K562 (cell line): Measurements from ENCODE around the gene RANBP3. TPM values are rescaled to one million over a fixed set of nuclear protein-coding genes. Genes with fewer than 3 reads are reported as not detected.

Source experiments
- ARNT ChIP-seq, 2 experiments: fragments of 450-650 bp; IDR thresholded peaks; 2 replicates each; pipeline ENCODE4 v1.6.1; 2016; ENCODE audit warnings: mild to moderate bottlenecking in 1 of 2
- ATF1 ChIP-seq, 2 experiments: fragments of 450-650 bp in 1 of 2; IDR thresholded peaks; 2 replicates each; pipeline ENCODE4 v1.6.1; 2016; ENCODE audit warnings: missing compliant biosample characterization in 1 of 2, missing genetic modification characterization in 1 of 2
- CBX3 ChIP-seq, 2 experiments: IDR thresholded peaks; 1 replicate in 1 of 2; 2 replicates in 1 of 2; pipeline ENCODE4 v1.6.1; 2012; ENCODE audit warnings: inconsistent platforms in 2 of 2, low read length in 2 of 2, borderline replicate concordance in 1 of 2, control low read depth in 1 of 2
- CTBP1 ChIP-seq: fragments of 450-650 bp; IDR thresholded peaks from 2 replicates; pipeline ENCODE4 v1.6.1; 2016; ENCODE audit warnings: borderline replicate concordance
- ELF2 ChIP-seq: fragments of 250-450 bp; sonication (Bioruptor Pico); IDR thresholded peaks from 2 replicates; pipeline ENCODE4 v1.5.0; 2021; ENCODE audit warnings: mild to moderate bottlenecking
- EZH2 ChIP-seq: IDR thresholded peaks from 2 replicates; pipeline ENCODE4 v1.6.1; 2012; ENCODE audit warnings: low read depth, mild to moderate bottlenecking, inconsistent platforms, low read length, borderline replicate concordance
- GTF2E2 ChIP-seq: fragments of 200-800 bp; sonication (Bioruptor generic); IDR thresholded peaks from 2 replicates; pipeline ENCODE4 v1.6.1; 2016; ENCODE audit warnings: missing genetic modification characterization, missing compliant biosample characterization
- NEUROD1 ChIP-seq: fragments of 150-350 bp; IDR thresholded peaks from 2 replicates; pipeline ENCODE4 v1.6.1; 2014; ENCODE audit warnings: borderline replicate concordance, low read length, low read depth; ENCODE audit not compliant: partially characterized antibody
- POLR3G ChIP-seq: IDR thresholded peaks from 2 replicates; pipeline ENCODE4 v1.6.1; 2011; ENCODE audit not compliant: insufficient read length, insufficient replicate concordance; ENCODE audit errors: extremely low read depth
- PTBP1 ChIP-seq: fragments of 200-400 bp; formaldehyde crosslinking; IDR thresholded peaks from 2 replicates; pipeline ENCODE4 v1.6.1; 2017; ENCODE audit warnings: low read depth, low read length
- RHOXF2B ChIP-seq: fragments of 250-450 bp; sonication (Bioruptor Pico); conservative IDR thresholded peaks from 2 replicates; pipeline ENCODE4 v1.5.1; 2021
- SMARCA5 ChIP-seq: fragments of 450-650 bp; IDR thresholded peaks from 2 replicates; pipeline ENCODE4 v1.6.1; 2016
- TEAD1 ChIP-seq, 2 experiments: fragments of 450-650 bp in 1 of 2; sonication (generic) in 1 of 2; formaldehyde crosslinking; IDR thresholded peaks; 2 replicates each; pipeline versions ENCODE4 v1.4.0 to v1.8.0; 2020 to 2022; ENCODE audit warnings: mild to moderate bottlenecking in 2 of 2, missing genetic modification reagents in 1 of 2
- ZNF224 ChIP-seq: sonication (generic); formaldehyde crosslinking; IDR thresholded peaks from 2 replicates; pipeline ENCODE4 v1.8.0; 2022; ENCODE audit warnings: mild to moderate bottlenecking, missing genetic modification reagents
- ZNF384 ChIP-seq: IDR thresholded peaks from 2 replicates; pipeline ENCODE4 v1.6.1; 2012; ENCODE audit warnings: low read depth, low read length, improper control_type of control experiment
- polyA plus RNA-seq, 8 experiments: library from polyadenylated mRNA; depleted of rRNA in 4 of 8; stranded (reverse) in 5 of 8; unstranded in 3 of 8; fragments of >200 nt; fragmentation: Nextera tagmentation in 2 of 8; fragmentation: Illumina TruSeq in 1 of 8; extraction: Ambion mirVana in 2 of 8; extraction: Trizol in 1 of 8; gene quantifications; 2 replicates each; pipeline versions ENCODE4 v1.2.1 to v1.2.3, GENCODE V29; 2011 to 2014; ENCODE audit warnings: inconsistent platforms in 1 of 8, missing spikeins in 1 of 8
- total RNA-seq, 7 experiments: library from RNA; depleted of rRNA in 6 of 7; stranded (reverse); fragments of >200 nt in 6 of 7; fragmentation: Illumina TruSeq in 2 of 7; extraction: Trizol in 2 of 7; gene quantifications; 2 replicates each; pipeline versions ENCODE4 v1.2.1 to v1.2.3, GENCODE V29; 2011 to 2021; ENCODE audit warnings: low replicate concordance in 1 of 7
- TF ChIP-seq, protein P1 (sequence below), 2 experiments: fragments of 200-800 bp in 1 of 2; sonication (Bioruptor generic) in 1 of 2; sonication (generic) in 1 of 2; formaldehyde crosslinking in 1 of 2; IDR thresholded peaks in 1 of 2; conservative IDR thresholded peaks in 1 of 2; 2 replicates each; pipeline versions ENCODE4 v1.5.0 to v1.6.1; 2016 to 2020; ENCODE audit warnings: missing compliant biosample characterization in 1 of 2, missing genetic modification characterization in 1 of 2, missing genetic modification reagents in 1 of 2
- TF ChIP-seq, protein P2 (sequence below): fragments of 250-450 bp; sonication (Bioruptor Pico); IDR thresholded peaks from 2 replicates; pipeline ENCODE4 v1.5.0; 2021
- TF ChIP-seq, protein P3 (sequence below): fragments of 250-450 bp; sonication (Bioruptor Pico); IDR thresholded peaks from 2 replicates; pipeline ENCODE4 v1.4.0; 2020; ENCODE audit warnings: mild to moderate bottlenecking, moderate library complexity

RANBP3 gene
- total and polyA plus RNA-seq, 9 of the 15 experiments (the other 6 are each of a cell fraction or from before 2014, with no cell fraction given) = 0.90 to 95.1 (median 63.2) TPM

DNA sequence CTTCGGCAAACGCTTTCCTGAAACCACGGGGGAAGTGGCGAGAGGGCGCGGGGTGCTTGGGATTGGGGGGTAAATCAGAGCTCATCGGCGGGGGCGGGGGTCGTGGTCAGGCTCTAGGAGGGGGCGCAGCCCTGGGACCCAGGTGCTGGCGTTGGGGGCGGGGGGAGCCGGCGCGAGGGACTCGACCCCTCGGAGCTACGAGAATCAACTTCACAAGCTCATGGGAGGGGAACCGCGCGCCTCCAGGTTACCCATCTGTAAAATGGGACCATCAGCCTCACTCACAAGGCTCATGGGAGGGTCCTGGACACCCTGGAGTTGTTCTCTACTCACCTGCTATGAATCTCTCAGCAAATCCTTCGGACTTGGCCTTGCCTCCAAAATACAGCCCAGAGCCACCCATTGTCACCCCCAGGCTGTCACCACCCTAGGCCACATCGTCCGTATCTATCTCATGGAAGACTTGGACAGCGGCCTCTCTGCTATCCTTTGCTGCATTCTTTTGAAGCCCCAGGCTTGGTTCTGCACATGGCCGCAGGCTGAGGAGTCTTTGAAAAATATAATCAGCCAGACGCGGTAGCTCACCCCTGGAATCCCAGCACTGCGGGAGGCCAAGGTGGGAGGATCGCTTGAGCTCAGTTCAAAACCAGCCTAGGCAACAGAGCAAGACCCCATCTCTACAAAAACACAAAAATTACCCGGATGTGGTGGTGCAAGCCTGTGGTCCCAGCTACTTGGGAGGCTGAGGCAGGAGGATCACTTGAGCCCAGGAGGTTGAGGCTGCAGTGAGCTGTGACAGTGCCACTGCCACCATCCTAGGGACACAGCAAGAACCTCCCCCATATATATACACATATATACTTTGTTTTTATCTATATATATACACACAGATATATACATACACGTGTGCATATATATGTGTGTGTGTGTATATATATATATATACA is 939 bp upstream of the RANBP3 start (continued):
- TF ChIP-seq, protein P1, sequence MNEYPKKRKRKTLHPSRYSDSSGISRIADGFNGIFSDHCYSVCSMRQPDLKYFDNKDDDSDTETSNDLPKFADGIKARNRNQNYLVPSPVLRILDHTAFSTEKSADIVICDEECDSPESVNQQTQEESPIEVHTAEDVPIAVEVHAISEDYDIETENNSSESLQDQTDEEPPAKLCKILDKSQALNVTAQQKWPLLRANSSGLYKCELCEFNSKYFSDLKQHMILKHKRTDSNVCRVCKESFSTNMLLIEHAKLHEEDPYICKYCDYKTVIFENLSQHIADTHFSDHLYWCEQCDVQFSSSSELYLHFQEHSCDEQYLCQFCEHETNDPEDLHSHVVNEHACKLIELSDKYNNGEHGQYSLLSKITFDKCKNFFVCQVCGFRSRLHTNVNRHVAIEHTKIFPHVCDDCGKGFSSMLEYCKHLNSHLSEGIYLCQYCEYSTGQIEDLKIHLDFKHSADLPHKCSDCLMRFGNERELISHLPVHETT (CRISPR knock-in tag; conservative IDR thresholded peaks at IDR 0.05 in 1 of 2, IDR thresholded peaks at IDR 0.05 in 1 of 2) = no peak; a peak in 1 of 4 replicates
- TF ChIP-seq TEAD1 (CRISPR knock-in tag; IDR thresholded peaks at IDR 0.05) (no peak), NEUROD1 (no peak), ATF1 (CRISPR knock-in tag; IDR thresholded peaks at IDR 0.05) (no peak), ATF1 (tag; IDR thresholded peaks at IDR 0.05) (no peak), ELF2 (no peak), CTBP1 (no peak), POLR3G (no peak), ARNT (IDR thresholded peaks at IDR 0.05) (0 out of 4 replicates have a peak, but pooled peaks of 1 of the 2 experiments have one; percentile 13), SMARCA5 (peak; percentile 87), PTBP1 (peak; percentile 84; the same call in 1 of the 2 replicates), GTF2E2 (tag) (no peak), ZNF224 (CRISPR knock-in tag) (no peak), RHOXF2B (CRISPR knock-in tag) (no peak), CBX3 (IDR thresholded peaks at IDR 0.05; ENCODE audit: borderline replicate concordance in 1 of 2, low read length in 2 of 2) (no peak), EZH2 (no peak), ZNF384 (no peak)
- TF ChIP-seq, protein P2, sequence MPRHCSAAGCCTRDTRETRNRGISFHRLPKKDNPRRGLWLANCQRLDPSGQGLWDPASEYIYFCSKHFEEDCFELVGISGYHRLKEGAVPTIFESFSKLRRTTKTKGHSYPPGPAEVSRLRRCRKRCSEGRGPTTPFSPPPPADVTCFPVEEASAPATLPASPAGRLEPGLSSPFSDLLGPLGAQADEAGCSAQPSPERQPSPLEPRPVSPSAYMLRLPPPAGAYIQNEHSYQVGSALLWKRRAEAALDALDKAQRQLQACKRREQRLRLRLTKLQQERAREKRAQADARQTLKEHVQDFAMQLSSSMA = no peak
- TF ChIP-seq, protein P3, sequence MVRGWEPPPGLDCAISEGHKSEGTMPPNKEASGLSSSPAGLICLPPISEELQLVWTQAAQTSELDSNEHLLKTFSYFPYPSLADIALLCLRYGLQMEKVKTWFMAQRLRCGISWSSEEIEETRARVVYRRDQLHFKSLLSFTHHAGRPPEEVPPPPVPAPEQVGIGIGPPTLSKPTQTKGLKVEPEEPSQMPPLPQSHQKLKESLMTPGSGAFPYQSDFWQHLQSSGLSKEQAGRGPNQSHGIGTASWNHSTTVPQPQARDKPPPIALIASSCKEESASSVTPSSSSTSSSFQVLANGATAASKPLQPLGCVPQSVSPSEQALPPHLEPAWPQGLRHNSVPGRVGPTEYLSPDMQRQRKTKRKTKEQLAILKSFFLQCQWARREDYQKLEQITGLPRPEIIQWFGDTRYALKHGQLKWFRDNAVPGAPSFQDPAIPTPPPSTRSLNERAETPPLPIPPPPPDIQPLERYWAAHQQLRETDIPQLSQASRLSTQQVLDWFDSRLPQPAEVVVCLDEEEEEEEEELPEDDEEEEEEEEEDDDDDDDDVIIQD (CRISPR knock-in tag) = no peak
